Amygdala (tissue), 56 donors: Measurements from ENCODE around the gene MT1E.
"Not testable (repeated sequence)": the region's sequence is repeated elsewhere in the genome, so short reads cannot be mapped to it uniquely, and the experiment has no call there.

Source experiments
- DNase-seq, 56 donors: peaks; one replicate each; lab custom pipeline; 2025; lab: John Stamatoyannopoulos, UW

Gene MT1E

DNA sequence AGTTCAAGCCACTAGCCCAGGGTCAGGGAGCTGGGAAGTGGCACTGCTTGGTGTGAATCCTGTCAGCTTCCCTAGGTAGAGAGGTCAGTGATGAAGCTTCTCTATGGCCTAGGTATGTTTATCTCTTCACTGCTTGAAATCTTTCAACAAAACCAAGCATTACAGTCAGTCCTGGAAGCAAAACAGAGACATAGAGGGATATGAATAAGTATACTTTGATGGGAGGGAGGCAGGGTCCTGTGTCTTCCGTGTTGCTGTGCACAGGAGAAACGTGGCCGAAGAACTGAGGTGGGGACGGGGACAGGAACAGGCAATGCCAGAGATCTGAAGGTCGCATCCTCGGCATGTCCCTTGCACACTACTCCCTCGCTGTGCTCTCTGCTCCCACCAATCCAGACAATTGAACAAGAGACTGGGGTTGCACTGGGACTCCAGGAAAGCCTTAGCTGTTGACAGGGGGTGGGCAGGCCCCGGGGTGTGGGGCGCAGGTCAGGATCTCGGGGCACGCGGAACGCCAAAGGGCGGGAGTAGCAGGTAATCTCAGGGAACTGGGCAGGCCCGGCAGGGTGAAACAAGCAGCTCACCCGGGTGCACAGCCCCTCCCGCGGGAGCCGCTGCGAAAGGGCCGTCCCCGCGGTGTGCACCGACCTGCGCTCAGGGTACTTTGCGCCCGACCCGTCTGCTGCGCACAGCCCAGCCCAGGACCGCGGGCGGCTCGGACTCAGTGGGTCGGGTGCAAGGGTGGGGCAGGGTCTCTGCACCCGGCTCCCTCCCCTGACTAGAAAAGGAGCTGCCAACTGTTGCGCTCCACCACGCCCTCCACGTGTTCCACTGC, 43.6 kb downstream of the MT1E start, which contains the start of gene MT1H:
MT1H (plus strand) TSS at position 810 of the 835 bp plus-strand sequence. CDS start 71 bp downstream, outside the sequence.
- no peak for DNase-seq

DNA sequence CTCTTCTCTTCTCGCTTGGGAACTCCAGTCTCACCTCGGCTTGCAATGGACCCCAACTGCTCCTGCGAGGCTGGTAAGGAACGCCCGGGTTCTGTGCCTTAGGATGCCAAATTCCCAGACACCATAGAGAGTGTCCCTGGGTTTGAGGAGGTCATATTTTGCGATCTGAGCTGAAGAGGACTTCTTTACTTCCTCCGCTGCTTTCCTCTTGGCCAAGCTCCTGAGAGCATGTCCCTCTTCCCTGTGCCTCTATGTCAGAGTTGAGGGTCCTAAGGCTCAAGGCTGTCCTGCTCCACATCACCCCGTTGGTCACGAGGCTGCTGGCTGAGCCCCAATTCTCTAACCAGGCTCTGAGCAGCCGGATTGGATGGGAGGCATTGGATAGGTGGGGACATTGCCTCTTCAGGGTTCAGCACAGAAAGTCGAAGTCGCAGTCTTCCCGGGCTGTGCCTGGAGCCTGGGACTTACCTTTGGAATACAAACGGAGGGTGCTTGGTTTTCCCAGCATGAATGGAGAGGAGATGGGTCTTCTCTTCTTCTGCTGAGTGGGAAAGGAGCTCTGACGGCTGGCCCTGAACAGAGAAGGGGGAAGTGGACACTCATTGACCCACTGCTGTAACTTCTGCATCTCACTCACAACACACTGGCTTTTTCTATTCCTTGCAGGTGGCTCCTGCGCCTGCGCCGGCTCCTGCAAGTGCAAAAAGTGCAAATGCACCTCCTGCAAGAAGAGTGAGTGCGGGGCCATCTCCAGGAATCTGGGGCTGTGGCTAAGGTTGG, 44.4 kb downstream of the MT1E start:
- no peak for DNase-seq

DNA sequence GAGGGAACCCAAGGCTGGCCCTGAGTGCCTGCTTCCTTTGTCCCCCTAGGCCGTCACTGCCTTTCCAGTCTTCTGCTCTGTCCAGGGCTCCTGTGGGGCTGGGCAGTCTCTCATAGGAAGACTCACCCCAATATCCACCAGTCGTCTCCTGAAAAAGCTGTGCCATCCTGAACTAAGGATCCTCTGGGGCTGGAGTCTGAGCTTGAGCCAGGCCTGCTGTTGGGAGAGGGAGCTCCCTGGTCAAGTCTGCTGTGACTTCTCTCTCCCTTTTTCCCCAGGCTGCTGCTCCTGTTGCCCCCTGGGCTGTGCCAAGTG, 45.0 kb downstream of the MT1E start:
- DNase-seq = no peak

DNA sequence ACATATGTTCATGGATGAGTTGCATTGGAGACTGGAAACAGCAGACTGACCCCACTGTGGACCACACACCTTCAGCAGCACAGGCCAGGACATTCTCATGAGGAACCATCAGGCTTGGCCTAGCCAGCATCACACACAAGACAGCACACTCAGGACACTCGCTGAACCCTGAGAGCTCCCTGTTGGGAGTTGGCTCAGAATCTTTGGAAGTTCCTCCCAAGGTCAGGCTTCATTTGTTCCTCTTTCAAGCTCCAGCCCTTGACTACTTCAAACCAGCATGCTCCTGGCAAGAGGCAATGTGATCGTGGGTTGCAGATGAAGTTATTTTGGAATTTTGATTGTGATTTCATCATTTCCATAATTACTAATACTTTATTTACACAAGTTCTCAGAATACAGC, 46.1 kb downstream of the MT1E start:
- DNase-seq = not testable (repeated sequence)

DNA sequence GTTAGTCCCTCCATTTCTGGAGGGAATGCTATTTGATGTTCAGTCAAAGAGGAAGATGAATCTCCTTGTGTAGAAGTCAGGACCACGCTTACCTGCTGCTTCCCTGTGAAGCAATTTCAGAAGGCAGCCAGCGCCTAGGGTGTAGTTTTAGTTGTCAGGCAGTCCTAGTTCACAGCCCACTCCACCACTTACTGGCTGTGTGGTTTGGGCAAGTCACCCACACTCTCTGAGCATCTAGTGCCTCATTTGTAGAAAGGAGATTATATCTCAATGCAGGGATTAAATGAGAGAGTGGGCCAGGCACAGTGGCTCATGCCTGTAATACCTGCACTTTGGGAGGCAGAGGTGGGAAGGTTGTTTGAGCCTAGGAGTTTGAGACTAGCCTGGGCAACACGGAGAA, 46.6 kb downstream of the MT1E start:
- not testable (repeated sequence) for DNase-seq

DNA sequence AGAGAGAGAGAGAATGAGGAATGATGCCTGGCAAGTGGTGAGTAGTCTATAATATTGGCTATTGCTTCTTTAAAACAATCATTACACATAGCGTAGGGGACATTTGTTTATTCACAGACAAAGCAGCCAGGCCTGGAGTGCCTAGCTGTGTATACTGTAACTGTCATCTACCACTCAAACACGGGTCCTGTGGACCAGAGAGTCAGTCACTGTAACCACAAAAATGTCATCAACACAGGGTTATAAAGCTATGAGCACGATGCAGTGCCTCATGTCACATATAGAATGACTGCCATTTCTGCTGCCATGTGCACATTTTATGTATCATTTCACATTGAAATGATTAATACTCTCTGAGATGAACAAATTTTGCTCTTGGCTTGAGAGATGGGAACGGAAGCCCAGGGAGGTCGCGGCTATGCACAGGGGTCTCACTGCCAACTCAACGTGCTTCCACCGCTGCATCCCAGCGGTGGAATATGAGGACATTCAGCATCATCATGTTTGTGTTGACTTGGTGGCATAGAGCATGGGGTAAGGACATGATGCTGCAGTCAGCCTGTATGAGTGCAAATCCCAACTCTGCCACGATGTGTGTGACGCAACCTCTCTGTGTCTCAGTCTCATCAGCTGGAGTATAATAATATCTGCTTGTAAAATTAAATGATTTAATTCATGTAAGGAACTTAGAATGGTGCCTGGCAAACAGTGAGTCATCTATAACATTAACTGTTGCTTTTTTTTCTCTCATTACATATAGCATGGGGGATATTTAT, 47.4 kb downstream of the MT1E start:
- DNase-seq = no peak

DNA sequence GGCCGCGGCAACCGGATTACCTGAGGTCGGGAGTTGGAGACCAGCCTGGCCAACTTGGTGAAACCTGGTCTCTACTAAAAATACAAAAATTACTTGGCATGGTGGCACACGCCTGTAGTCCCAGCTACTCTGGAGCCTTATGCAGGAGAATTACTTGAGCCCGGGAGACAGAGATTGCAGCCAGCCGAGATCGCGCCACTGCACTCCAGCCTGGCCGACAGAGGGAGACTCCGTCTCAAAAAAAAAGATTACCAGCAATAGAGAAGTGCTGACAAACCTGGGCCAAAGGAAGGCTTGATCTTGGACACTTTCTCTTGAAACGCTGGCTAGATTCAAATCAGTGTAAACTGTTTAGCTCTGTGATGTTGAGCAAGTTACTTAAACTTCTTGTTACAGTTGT, 48.3 kb downstream of the MT1E start:
- DNase-seq = peak in 5 of 56 donors; percentile 9 to 25 (median 13)

DNA sequence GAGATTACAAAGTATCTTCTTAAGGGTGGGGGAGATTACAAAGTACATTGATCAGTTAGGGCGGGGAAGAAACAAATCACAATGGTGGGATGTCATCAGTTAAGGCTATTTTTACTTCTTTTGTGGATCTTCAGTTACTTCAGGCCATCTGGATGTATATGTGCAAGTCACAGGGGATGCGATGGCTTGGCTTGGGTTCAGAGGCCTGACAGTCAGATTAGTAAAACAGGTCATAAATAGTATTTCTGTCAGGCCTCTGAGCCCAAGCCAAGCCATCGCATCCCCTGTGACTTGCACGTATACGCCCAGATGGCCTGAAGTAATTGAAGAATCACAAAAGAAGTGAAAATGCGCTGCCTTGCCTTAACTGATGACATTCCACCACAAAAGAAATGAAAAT, 49.0 kb downstream of the MT1E start:
- DNase-seq = not testable (repeated sequence)

DNA sequence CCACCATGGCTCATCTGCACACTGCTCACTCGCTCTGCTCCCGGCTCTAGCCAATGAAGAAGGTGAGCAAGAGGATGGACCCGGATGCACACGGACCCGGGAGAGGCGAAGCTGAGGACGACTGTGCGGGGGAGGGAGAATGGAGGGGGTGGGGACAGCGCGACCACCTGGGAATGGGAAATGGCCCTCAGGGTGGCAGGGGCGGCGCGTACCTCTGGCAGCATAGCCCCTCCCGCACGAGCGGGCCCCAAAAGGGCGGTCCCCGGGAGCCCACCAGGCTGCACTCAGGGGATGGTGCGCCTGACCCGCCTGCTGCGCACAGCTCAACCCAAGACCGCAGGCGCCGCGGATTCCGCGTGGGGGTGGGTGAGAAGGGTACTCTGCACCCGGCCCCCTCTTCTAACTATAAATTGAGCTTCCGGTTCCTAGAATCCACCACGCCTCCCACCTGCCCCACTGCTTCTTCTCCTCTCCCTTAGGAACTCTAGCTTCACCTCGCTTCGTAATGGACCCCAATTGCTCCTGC, 50.2 kb downstream of the MT1E start:
- DNase-seq = no peak
